HG03439 (cell line): Measurements from ENCODE around the gene CORO1C.
"Not testable (repeated sequence)": the region's sequence is repeated elsewhere in the genome, so short reads cannot be mapped to it uniquely, and the experiment has no call there.

ENCODE experiments used
- ATAC-seq: cut with Tn5 transposase; IDR thresholded peaks from one replicate; pipeline ENCODE4 v1.9.1; 2021; ENCODE audit warnings: mild to moderate bottlenecking, moderate library complexity; ENCODE audit not compliant: unreplicated experiment

Gene CORO1C

DNA sequence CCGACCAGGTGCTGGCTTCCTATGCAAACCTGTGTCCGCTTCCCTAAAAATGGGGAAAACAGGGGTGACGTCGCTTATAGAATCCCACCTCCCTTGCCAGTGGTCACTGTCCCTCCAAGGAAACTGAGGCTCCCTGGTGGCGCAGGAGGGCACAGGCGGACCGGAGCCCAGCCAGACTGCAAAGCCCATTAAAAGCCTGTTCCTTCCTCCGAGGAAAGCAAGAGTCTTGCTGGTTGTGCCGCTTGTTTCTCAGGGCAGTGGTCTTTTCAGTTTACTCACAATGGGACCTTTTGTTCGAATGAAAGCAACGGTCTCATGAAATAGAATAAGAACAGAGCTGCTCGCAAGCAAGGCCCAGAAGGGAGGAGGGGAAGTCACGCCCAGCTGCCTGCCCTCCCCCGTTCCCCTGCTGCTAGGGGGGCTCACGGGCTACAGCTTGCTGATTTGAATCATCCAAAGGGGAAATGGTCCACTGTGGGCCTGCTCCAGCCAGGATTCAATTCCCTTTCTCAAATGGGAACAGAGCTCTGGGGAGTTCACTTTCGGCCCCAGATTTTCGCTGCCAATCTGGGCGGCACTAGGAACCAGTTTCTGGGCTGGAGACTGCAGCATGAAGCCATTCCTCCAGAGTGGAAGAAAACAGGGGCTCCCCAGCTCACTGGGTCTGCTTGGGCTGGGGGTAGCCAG lies 93.0 kb downstream of the CORO1C start:
- ATAC-seq, result no peak

DNA sequence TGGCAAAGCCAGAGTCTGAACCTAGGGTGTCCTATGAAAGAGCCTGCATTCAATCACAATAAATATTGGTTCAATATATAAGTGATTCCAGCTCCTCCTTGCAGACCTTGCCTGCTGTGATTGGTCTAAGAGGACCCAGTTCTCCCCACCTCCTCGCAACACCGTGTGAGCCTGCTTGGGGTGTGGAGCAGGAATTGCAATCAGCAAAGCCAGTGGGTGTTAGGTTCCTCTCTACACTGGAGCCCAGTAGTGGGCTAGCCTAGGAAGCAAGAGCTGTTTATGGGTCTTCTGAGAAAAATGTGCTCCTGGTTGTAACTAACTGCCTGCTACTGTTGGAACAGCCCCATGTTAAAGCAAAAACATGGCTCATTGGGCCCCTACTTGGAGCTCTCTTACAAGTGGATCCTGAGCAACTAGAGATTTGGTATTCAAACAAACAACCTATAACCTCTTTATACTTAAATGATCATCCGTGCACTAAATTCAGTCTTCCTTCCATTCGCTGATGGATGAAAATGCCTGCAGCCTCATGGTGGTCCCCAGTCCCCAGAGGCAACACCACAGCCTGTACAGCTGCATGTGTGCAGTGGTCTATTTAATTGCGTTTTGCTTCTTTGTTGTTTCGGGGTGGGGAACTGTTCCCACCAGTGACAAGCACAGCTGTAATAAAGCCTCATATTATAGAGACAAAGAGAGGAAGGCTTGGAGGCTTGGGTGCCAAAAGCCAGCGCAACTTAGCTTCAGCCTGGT lies 93.9 kb downstream of the CORO1C start:
- no peak for ATAC-seq

DNA sequence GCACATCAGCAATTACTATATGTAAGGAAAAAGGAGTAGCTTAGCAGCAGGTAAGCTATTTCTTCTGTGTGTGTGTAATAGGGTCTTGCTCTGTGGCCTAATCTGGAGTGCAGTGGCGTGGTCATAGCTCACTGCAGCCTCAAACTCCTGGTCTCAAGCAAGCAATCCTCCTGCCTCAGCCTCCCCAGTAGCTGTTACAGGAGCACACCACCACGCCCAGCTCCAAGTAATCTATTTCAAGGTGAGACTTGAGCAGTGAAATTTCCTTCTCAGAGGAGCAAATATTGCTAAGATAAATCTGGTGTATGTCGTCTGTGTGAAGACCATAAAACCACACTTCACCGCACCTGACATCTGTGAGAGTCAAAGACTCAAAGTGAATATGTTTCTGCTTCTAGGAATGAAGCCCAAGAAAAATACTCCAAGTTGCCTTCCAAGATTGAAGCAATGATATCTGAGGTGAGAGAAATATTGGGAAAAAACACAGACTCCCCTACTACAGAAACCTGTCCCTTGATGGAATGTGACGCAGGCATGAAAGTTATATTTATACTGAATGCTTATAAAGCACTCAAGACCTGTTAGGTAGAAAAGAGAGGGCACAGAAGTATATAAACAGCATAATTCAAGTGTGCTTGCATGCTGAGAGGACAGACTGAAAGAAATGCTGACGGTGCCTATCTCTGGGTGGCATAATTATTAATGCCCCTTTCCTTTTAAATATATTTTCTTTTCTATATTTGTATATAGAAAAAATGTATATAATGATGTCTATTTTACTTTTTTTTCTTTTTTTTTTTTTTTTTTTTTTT lies 95.1 kb downstream of the CORO1C start:
- ATAC-seq, result no peak

DNA sequence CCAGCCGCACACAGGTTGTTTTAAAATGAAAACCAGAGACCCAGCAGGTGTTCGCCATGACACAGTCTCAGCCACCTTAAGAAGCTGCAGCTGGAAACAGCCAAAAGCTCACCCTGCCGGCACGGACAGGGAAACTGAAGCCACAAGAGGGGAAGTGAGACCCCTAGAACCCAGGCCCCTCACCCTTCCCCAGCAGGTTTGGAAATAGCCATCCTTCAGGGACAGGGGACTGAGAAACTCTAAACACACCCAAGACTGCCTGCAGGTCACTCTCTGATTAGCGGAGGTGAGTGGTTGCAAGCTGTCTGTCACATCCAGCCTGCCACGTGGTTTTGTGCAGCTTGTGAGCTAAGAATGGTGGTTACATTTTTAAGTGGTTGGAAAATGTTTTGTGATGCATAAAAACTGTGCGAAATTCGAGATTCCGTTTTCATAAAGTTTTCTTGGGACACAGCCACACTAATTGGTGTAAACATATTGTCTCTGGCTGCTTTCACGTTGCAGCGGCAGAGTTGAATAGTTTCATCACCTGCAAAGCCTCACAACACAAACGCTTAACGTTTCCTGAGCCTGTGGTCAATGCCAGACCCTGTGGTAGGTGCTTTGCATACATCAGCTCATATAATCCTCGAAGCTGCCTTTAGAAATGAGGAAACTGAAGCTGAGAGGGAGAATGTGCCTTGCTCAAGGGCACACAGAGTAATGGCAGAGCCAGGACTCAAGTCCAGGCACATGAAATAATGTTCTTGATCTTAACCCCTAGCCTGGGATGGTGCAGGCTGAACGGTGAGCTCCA lies 95.9 kb downstream of the CORO1C start:
- peak; percentile 43 for ATAC-seq

DNA sequence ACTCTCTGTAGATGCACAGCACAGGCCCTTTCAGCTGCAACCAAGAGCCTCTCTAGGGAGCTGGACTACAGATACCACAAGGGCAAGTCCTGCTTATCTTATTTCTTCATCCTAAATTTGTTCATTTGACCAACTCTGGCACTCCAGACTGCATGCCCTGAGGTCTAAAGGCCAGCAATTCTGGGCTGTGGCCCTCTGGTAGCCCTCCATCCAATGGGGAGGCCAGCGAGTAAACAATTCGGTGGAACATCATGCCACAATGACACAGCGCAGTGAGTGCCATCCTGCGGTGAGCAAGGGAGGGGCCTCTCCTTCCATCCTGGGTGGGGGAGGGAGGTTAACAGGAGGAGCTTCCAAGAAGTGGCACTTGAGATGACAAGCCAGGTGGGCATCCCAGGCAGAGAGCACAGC lies 97.0 kb downstream of the CORO1C start:
- ATAC-seq, result no peak

DNA sequence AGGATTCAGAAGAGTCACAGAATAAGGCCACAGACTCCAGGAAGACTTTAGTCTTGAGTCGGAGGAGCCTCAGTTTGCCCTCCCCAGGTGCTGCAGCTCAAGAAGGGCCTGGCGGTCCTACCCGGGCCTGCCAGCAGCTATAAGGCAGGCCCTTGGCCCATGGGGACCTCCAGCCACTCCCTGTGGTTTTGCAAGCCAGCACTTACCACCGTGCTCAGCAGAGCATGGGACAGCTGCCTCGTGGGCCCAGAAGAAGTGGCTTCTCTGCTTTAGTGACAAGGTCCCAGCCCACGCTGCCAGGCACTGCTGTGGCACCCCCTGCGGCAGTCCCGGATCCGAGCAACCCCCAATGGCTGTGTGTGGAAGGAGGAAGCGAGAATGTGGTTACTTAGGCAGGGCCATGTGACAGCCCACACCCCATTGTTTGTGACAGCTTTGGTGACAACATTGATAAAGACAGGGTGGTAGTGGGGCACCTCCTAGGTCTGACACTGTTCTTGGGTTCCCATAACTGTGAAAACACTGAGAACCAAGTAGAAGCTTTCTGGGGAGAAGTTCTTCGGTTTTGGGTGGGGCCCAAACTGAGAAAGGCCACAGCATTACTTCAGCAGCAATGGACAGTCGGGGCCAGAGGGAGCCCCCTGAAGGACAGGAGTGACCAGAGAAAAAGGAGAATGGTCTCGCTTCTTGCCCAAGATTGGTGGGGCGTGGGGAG lies 97.6 kb downstream of the CORO1C start, which contains the start of gene SELPLG:
Gene SELPLG, minus strand, starts transcription at position 361 of the 715 bp plus-strand sequence. CDS start 9,587 bp downstream, outside the sequence.
- ATAC-seq, result peak; percentile 51

DNA sequence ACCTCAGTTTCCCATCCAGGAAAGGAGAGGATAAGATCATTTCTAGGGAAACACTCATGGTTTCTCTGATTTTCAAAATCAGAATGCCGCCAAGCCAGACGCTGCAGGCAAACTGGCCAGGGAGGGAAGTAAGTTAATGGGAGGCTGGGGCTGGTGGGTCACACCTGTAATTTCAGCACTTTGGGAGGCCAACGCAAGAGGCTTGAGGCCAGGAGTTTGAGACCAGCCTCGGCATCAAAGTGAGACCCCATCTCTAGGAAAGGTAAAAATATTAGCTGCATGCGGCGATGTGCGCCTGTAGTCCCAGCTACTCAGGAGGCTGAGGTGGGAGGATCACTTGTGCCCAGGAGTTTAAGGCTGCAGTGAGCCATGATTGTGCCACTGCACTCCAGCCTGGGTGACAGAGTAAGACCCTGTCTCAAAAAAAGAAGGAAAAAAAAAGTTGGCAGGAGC lies 98.2 kb downstream of the CORO1C start:
- ATAC-seq, result no peak

DNA sequence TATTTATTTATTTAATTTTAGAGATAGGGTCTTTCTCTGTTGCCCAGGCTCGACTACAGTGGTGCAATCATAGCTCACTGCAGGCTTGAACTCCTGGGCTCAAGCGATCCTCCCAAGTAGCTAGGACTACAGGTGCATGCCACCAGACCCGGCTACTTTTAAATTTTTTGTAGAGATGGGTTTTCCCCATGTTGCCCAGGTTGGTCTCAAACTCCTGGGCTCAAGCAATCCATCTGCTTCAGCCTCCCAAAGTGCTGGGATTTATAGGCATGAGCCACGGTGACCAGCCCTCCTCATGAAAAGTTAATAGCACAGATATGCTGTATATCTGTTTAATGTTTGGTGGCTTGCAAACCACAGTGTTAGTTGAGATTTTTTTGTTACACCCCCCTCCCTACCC lies 100.1 kb downstream of the CORO1C start:
- not testable (repeated sequence) for ATAC-seq

DNA sequence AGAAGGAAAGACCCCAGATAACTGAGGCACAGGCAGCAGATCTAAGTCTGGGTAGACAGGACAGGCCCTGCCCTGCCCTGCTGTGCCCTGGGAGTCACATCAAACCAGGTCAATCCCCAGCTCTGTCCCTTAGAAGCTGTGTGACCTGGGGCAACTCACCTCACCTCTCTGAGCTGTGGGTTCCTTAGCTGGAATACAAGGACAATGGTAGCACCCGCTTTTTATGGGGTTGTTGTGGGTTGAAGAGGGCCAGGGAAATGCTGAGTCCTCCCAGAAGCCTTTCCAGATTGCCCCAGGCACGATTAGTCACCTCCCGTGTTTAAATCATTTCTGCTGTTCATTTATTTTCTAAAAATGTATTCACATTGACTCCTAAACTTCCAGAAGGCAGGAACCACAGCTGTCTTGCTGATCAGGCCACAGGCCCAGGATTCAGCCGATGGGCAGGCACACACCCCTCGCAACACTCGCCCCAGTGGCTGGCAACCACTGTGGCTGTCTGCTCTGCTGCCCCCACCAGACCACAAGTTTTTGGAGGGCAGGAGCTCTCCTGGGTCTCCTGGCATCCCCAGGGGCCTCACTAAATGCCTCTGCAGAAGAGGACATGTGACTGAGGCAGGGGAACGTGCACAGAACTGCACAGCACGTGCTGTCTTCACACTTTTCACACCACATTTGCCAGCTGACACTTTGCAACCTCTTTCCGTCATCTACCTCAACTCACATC lies 100.7 kb downstream of the CORO1C start:
- ATAC-seq, result no peak

DNA sequence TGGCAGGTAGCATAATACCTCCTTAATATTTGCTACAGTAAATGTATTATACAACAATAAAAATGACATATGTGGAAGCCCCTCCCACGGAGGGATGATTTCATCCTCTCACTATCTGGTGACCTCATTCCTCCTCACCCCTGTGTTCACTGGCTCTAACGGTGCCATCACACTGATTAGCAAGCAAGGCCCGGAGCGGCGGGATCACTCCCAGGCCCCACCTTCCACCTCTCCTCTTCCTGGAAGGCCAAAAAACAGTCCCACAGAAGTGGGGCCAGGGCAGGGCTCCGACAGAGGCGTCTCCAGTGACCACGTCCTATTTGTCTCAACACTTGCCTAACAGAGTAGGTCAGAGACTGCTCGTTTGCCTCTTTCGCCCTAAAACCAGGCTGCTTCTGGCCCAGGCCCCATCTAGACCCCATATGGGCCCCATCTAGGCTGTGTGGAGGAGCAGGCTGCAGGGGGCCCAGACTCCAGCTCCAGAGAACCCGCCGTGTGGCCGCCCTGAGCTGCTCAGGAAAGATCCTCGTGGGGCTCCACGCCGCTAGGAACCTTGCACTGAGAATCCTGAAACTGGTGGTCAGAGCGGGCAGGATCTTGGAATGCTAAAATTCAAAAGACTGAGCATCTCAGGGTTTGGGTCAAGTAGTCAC lies 101.4 kb downstream of the CORO1C start:
- ATAC-seq, result no peak

DNA sequence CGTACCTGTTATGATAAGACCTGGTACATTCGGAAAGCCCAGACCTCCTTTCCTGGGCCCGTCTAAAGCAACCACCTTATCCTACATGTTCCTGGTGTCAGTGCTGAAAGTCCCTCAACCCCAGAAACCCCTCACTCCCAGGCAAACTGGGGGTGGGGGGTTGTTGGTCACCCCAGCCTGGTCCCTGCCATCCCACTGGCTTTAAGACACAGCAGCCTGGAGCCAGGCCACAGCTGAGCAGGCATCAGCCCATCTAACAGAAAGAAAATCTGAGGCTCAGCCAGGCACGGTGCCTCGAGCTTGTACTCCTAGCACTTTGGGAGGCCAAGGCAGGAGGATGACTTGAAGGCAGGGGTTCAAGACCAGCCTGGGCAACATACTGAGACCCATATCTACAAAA lies 102.2 kb downstream of the CORO1C start:
- no peak for ATAC-seq

DNA sequence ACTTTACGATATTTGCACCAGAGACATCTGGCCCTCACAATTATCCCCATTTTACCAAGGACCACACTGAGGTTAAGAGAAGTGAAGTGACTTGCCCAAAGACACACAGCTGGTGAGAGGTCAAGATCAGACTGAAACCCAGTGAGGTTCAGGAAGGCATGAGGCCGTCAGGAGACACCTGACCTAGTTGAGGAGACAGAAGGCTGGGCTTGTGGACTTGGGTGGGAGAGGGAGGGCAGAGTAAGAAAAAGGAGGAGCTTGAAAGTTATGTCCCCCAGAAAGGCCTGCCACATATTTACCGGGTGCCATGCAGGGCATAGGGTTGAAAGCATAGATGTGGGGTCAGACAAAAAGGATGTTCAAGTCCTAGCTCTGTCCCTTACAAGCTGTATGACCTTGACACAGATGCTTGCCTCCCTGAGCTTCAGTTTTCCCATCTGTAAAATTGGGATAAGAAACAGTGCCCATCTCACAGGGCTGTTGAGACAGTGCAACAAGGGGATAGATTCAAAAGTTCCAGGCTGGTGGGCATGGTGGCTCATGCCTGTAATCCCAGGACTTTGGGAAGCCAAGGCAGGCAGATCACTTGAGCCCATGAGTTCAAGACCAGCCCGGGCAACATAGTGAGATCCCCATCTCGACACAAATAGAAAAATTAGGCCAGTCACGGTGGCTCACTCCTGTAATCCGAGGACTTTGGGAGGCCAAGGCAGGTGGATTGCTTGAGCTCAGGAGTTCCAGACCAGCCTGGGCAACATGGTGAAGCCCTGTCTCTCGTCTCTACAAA lies 104.0 kb downstream of the CORO1C start:
- ATAC-seq, result no peak

DNA sequence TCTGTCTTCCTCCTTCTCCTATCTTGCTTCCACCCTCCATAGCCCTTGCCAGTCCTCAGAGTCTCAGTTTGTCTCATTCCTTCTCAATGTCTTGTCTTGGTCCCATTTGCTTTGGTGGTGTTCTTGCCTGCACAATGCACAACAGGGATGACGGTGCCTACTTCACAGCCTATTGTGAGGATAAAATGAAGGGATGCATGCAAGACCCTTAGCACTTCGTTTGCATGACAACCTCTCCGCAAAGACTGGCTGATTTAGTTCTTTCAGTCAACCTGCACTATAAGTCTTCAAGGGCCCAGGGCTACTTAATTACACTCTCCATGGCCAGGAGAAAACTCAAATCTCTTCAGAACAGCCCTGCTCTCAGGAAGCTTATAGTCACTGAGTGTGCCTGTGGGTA lies 106.1 kb downstream of the CORO1C start:
- ATAC-seq, result no peak

DNA sequence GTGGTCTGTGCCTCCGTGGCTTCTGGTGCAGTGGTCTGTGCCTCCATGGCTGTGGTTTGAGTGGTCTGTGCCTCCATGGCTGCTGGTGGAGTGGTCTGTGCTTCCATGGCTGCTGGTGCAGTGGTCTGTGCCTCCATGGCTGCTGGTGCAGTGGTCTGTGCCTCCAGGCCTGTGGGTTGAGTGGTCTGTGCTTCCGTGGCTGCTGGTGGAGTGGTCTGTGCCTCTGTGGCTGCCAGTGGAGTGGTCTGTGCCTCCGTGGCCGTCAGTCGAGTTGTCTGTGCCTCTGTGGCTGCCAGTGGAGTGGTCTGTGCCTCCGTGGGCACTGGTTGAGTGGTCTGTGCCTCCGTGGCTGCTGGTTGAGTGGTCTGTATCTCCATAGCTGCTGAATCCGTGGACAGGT lies 107.7 kb downstream of the CORO1C start:
- no peak for ATAC-seq

DNA sequence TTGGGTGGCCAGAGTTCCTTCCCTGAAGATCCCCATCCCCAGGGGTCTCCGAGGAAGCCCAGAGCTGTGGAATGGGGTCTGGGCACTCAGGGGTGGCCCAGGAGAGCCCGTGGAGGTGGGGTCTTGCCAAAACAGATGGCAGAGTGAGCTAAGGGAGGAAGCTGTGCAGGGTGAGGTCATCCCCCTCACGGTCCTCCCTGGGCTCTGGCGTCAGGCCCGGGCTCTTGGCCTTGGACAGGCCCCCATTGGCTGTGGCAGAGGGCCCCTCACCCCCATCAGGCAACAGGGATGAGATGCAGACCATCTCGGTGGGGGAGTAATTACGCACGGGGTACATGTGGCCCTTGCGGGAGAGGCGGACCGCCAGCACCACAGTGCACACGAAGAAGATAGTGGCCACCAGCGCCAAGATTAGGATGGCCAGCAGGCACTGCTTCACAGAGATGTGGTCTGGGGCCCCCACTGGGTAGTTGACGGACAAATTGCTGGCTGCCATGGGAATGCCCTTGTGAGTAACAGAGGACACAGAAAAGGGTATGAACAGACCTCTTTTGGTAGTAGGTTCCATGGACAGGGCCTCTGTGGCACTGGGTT lies 108.3 kb downstream of the CORO1C start:
- ATAC-seq, result no peak

DNA sequence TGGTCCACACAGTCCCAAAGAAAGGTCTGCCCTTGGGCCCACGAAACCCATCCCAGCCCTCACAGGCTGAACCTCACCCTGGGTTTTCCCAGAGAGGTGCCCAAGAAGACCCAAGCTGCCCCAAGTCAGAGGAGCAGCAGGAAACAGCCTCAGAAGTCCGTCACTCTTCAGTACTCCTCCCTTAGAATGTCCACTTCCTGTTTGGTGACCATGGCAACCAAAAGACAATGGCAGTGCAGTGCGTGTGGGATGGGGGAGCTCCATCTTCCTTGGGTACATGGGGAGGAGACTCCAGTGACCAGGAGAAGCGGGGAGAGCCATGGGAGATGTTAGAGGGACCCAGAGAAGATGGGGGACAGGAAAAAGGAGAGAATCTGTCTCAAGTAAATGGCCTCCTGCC lies 108.9 kb downstream of the CORO1C start:
- no peak for ATAC-seq

DNA sequence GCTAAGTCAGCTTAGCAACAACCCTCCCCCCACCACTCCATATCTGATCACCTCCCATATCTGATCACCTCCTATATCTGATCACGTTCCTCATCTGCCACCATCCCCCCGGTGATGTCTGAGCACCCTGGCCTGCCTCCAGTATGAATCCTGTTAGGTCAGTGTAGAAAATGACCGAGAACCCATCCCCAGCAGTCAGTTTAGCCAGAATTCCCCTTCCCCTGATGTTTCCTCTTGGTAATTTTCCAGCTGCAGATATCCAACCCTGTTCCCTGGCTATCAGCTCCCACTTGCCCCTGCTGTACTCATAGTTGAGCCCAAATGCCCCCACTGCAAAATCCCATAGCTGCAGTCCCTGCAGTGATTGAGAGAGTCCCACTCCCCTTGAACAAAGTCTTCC lies 110.2 kb downstream of the CORO1C start:
- no peak for ATAC-seq
